ENCODE data around the gene CDT1.

GRCh38 chr16:88771294-88771772 is 32.3 kb upstream of the CDT1 start:
- TF ChIP-seq YY1 (IDR thresholded peaks at IDR 0.05; ENCODE audit: low read depth): no peak
- TF ChIP-seq FOXJ3 (CRISPR knock-in tag; IDR thresholded peaks at IDR 0.05): no peak
- no peak for TF ChIP-seq CTCF (IDR thresholded peaks at IDR 0.05)
- TF ChIP-seq NFIC (IDR thresholded peaks at IDR 0.05; ENCODE audit: borderline replicate concordance): no peak
- TF ChIP-seq MEF2A (IDR thresholded peaks at IDR 0.05; ENCODE audit: borderline replicate concordance, low read depth): no peak
- no peak for TF ChIP-seq RCOR1 (IDR thresholded peaks at IDR 0.05; ENCODE audit: low read length)
- no peak for TF ChIP-seq TEAD4 (IDR thresholded peaks at IDR 0.05; ENCODE audit: borderline replicate concordance, insufficient read depth)
- TF ChIP-seq TAF1 (IDR thresholded peaks at IDR 0.05; ENCODE audit: borderline replicate concordance, low read depth, low read length): no peak
- TF ChIP-seq JUND (IDR thresholded peaks at IDR 0.05): no peak
- no peak for TF ChIP-seq NRF1 (IDR thresholded peaks at IDR 0.05; ENCODE audit: low read depth, low read length)
- no peak for TF ChIP-seq EP300 (IDR thresholded peaks at IDR 0.05; ENCODE audit: borderline replicate concordance in 1 of 2, low read depth in 1 of 2, low read length in 1 of 2)

Measured in SK-N-SH (cell line).